Thymus (tissue), 11 donors: Measurements from ENCODE around the gene ARMC5. TPM values are rescaled to one million over a fixed set of nuclear protein-coding genes. Genes with fewer than 3 reads are reported as not detected.

Experiments
- DNase-seq, 9 donors: peaks; one replicate each; pipeline ENCODE4 v3.0.0-alpha.2; 2013; ENCODE audit warnings: low spot score in 9 of 9, low read depth in 6 of 9, missing footprints in 1 of 9
- H3K27ac ChIP-seq, 2 donors: one replicate each; pipeline ENCODE4 v1.5.1; 2013; ENCODE audit warnings: control low read depth in 1 of 2, low read depth in 1 of 2, low read length in 1 of 2, mild to moderate bottlenecking in 1 of 2, moderate library complexity in 1 of 2
- H3K27me3 ChIP-seq, 2 donors: one replicate each; pipeline ENCODE4 v1.5.1; 2013; ENCODE audit warnings: low read length in 1 of 2; ENCODE audit not compliant: control insufficient read depth in 2 of 2, insufficient read depth in 1 of 2
- H3K36me3 ChIP-seq, 2 donors: one replicate each; pipeline ENCODE4 v1.5.1; 2013; ENCODE audit warnings: low read length in 1 of 2, mild to moderate bottlenecking in 1 of 2, moderate library complexity in 1 of 2; ENCODE audit not compliant: control insufficient read depth in 2 of 2, insufficient read depth in 2 of 2
- H3K4me1 ChIP-seq, 2 donors: one replicate each; pipeline ENCODE4 v1.5.1; 2013; ENCODE audit warnings: low read length in 2 of 2; ENCODE audit not compliant: control insufficient read depth in 2 of 2, insufficient read depth in 2 of 2
- H3K4me3 ChIP-seq, 2 donors: one replicate each; pipeline ENCODE4 v1.5.1; 2013; ENCODE audit warnings: low read length in 2 of 2, control low read depth in 1 of 2, mild to moderate bottlenecking in 1 of 2
- H3K9me3 ChIP-seq, 2 donors: one replicate each; pipeline ENCODE4 v1.5.1; 2013; ENCODE audit warnings: low read length in 1 of 2, mild to moderate bottlenecking in 1 of 2; ENCODE audit not compliant: control insufficient read depth in 2 of 2, insufficient read depth in 1 of 2
- WGBS: extraction: QIAGEN DNeasy Blood & Tissue Kit; methylation state at CpG from one replicate; pipeline ENCODE4 v1.1.7; 2013; 5-methylcytosine and 5-hydroxymethylcytosine counted together
- polyA plus RNA-seq: library from polyadenylated mRNA; stranded (reverse); fragments of 200-250 nt; gene quantifications from one replicate; pipeline ENCODE4 v1.2.3, GENCODE V29; 2013
- total RNA-seq: library from RNA; stranded (reverse); fragments of 120-200 nt; gene quantifications from one replicate; pipeline ENCODE4 v1.2.4, GENCODE V29; 2013
- donor health status: healthy.

ARMC5 gene
- total and polyA plus RNA-seq, 2 donors = 8.2 to 19.7 TPM

DNA sequence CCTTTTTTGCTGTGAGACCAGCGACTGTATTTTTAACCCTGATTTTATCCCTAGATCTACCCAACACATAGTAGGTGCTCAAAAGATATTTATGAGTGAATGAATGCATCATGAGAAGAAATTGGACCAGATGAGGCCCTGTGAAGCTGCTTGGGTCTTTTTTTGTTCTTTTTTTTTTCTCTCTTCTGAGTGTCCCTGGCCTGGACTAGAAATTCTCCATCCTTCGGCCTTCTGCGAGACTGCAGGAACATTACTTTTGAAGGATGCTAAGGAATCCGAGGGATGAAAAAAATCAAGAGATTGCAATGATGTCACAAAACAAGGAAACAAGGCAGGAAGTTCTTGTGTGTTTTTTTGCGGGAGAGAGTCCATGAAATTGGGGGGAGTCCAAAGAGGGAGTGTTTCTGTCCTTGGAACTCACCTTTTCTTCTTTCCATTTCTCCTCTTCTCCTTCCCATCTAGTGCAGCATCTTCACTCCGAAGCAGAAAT, 49.5 kb downstream of the ARMC5 start:
- H3K27me3 ChIP-seq = no peaks in the 10 kb centered on the region

DNA sequence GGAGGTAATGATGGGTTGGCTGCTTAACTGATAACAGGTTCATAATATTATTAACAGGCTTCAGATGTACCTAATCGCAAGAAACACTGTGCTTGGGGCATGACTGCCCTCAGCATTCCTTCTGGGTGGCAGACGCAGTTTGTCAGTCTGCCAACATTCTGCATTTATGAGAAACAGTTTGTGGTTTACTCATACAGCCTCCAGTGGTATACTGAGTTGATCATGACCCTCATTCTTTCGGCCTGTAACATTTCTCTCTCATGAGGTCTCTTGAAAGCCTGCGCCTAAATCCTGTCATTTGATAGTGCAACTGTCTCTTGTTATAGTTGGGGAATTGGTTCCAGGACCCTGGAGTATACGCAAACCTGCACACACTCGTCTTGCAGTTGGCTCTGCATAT, 53.8 kb downstream of the ARMC5 start:
- 84% methylated on average over 6 of the region's 6 CpGs for WGBS
- no peaks in the 10 kb centered on the region for H3K9me3 ChIP-seq

More for the DNA sequence above, 49.5 kb downstream of the ARMC5 start:
- DNase-seq = peak in 2 of 9 donors; percentile 23 to 37
- Histone ChIP-seq H3K36me3 (no peaks in the 10 kb centered on the region), H3K27ac (peak overlapping the region; percentile 84 to 89), H3K9me3 (no peaks in the 10 kb centered on the region), H3K4me3 (peak overlapping the region; percentile 92 to 95), H3K4me1 (peaks cover 8 to 16% of the 10 kb centered on the region in 2 donors)
- 18% methylated on average over 6 of the region's 6 CpGs for WGBS

DNA sequence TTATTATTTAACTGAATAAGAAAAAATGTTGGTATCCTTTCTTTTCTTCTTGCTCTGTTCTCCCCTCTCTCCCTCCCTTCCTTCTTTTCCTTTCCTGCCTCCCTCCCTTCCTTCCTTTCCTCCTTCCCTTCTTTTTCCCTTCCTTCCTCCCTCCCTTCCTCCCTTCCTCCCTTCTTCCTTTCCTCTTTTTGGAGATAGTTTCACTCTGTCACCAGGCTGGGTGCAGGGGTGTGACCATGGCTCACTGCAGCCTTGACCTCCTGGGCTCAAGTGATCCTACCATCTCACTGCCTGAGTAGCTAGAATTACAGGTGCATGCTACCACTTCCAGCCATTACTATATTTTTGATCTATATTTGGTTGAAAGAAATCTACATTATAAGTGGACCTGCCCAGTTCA, 54.6 kb downstream of the ARMC5 start:
- peaks cover 0 to 4% of the 10 kb centered on the region in 2 donors for H3K4me1 ChIP-seq
- no peak for DNase-seq
- no peaks in the 10 kb centered on the region for H3K36me3 ChIP-seq
- no peaks in the 10 kb centered on the region for H3K27me3 ChIP-seq
- no peak overlapping the region for H3K27ac ChIP-seq
- H3K9me3 ChIP-seq = no peaks in the 10 kb centered on the region
- H3K4me3 ChIP-seq = no peak overlapping the region

More for the DNA sequence above, 53.8 kb downstream of the ARMC5 start:
- H3K27me3 ChIP-seq = no peaks in the 10 kb centered on the region
- no peak for DNase-seq
- peaks cover 0 to 7% of the 10 kb centered on the region in 2 donors for H3K4me1 ChIP-seq
- no peaks in the 10 kb centered on the region for H3K36me3 ChIP-seq
- no peak overlapping the region for H3K4me3 ChIP-seq
- H3K27ac ChIP-seq = no peak overlapping the region

Other genes starting within 250 kb of the ARMC5 start
- 0.19 TPM for gene TRIM72, start 245.4 kb upstream of the ARMC5 start, total RNA-seq
- 0.50 TPM for gene TRIM72, start 245.4 kb upstream of the ARMC5 start, polyA plus RNA-seq
- gene PYDC1, start 242.4 kb upstream of the ARMC5 start, total RNA-seq = 1.3 TPM
- 10.1 TPM for gene PYDC1, start 242.4 kb upstream of the ARMC5 start, polyA plus RNA-seq
- gene ITGAM, start 199.5 kb upstream of the ARMC5 start, total RNA-seq = 6.8 TPM
- gene ITGAM, start 199.5 kb upstream of the ARMC5 start, polyA plus RNA-seq = 7.0 TPM
- 3.5 TPM for gene ITGAX, start 104.3 kb upstream of the ARMC5 start, total RNA-seq
- 15.5 TPM for gene ITGAX, start 104.3 kb upstream of the ARMC5 start, polyA plus RNA-seq
- gene ITGAD, start 66.2 kb upstream of the ARMC5 start, total RNA-seq = 0.28 TPM
- gene ITGAD, start 66.2 kb upstream of the ARMC5 start, polyA plus RNA-seq = 0.78 TPM
- 0.33 TPM for gene COX6A2, start 31.1 kb upstream of the ARMC5 start, total RNA-seq
- gene COX6A2, start 31.1 kb upstream of the ARMC5 start, polyA plus RNA-seq = 2.9 TPM
- gene ZNF843, start 16.7 kb upstream of the ARMC5 start, total RNA-seq = 0.14 TPM
- gene ZNF843, start 16.7 kb upstream of the ARMC5 start, polyA plus RNA-seq = 0.39 TPM
- gene TGFB1I1, start 12.7 kb downstream of the ARMC5 start, total RNA-seq = 1.5 TPM
- gene TGFB1I1, start 12.7 kb downstream of the ARMC5 start, polyA plus RNA-seq = 9.2 TPM
- gene SLC5A2, start 23.6 kb downstream of the ARMC5 start, total RNA-seq = 0.14 TPM
- gene SLC5A2, start 23.6 kb downstream of the ARMC5 start, polyA plus RNA-seq = 2.8 TPM
- 20.8 TPM for gene RUSF1, start 48.9 kb downstream of the ARMC5 start, total RNA-seq
- gene RUSF1, start 48.9 kb downstream of the ARMC5 start, polyA plus RNA-seq = 72.9 TPM
- 43.8 TPM for gene AHSP, start 68.4 kb downstream of the ARMC5 start, total RNA-seq
- gene AHSP, start 68.4 kb downstream of the ARMC5 start, polyA plus RNA-seq = 2.0 TPM